NK-92 treated with Interleukin-12 subunit alpha and Interleukin-12 subunit beta, amount 100 ng/mL, for 24 hours (cell line): ENCODE measurements around the gene MAPKAPK2.

Experiments used
- DNase-seq: peaks from one replicate; lab custom pipeline; 2025; lab: John Stamatoyannopoulos, UW

Gene MAPKAPK2

DNA sequence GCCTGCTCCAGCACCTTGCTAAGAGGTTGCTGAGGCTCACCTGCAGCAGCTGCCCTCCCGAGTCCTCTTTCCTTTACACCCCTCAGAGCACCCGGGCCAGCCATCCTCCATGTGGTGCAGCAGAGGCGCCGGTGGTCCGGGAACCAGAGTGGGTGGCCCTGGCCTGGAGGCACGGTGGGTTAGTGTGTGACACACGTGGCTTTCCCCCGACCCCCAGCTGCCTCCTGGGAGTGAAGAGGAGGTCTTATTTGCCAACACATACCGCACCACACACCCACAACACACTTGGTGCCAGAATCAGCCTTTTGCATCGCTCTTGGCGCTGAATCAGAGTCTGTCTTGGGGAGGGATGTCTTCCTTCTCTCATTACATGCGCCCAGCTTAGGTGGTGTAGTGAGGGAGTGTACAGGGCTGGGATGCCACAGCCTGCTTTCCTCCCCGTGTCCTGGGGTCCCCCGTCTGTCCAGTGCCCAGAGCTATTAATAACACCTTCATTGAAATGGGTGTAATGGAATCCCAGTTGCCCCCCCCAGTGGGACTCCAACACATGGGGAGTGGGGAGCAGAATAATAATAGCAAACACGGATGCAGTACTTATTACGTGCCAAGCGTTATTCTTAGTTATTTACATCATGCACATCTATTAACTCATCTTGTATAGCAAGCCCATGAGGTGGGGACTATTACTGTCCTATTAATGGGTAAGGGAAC lies 38.2 kb downstream of the MAPKAPK2 start:
- no peak for DNase-seq

- no peak for DNase-seq
Observed at GRCh38 chr1:206723462-206723804, 38.7 kb downstream of the MAPKAPK2 start.

- no peak for DNase-seq
Observed at GRCh38 chr1:206723805-206724472, 39.2 kb downstream of the MAPKAPK2 start.

- peak; percentile 40 for DNase-seq
Observed at GRCh38 chr1:206725109-206725963, 40.6 kb downstream of the MAPKAPK2 start.

DNA sequence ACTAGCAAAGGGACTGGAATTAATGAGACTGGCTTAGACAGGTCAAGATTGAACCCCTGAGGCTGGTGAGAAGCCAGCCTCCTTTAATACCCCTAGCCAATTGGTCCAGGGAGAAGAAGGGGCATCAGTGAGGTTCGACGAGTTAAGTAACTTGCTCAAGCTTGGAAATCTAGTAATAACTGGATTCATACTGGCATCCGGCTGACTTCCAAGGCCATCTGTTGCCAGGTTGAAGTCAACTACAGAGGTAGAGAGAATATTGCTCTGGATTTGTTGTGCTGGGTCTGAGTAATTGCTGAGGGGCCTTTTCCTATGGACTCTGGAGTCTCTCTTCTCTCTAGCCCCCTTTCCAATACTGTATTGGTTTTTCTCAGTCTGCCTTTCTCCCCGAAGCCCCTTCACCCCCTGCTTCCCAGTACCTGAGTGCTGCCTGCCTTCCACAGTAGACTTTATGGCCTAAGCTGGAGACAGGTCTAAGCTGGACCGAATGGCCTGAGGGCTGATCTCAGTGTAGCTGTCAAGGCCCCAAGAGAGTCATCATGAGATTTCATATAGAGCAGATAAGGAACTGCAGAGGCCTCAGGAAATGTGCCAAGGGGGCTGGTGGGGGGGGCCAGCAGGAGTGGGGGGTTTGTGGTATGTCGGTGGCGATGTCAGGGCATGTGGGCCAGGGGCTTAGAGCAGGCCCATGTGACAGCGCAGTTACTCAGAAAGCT lies 43.4 kb downstream of the MAPKAPK2 start:
- no peak for DNase-seq

- DNase-seq: no peak
Observed at GRCh38 chr1:206728697-206728987, 43.9 kb downstream of the MAPKAPK2 start.

DNA sequence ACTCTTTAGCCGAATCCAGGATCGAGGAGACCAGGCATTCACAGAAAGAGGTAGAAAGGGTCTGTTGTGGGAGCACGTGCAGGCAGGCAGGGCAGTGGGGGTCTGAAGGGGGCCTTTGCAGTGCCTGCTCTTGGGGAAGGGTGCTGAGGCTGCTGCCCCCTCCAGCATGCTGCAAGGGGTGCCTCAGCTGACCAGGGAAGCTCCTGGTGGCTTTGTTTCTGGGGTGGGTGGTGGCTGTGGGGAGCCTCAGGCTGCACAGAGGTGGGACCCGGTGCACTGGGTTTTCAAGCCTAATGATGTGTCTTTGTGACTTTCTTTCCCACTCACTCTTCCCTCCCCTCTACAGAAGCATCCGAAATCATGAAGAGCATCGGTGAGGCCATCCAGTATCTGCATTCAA lies 44.3 kb downstream of the MAPKAPK2 start:
- DNase-seq: no peak

GRCh38 chr1:206729507-206729906 lies 44.8 kb downstream of the MAPKAPK2 start:
- DNase-seq: no peak

DNA sequence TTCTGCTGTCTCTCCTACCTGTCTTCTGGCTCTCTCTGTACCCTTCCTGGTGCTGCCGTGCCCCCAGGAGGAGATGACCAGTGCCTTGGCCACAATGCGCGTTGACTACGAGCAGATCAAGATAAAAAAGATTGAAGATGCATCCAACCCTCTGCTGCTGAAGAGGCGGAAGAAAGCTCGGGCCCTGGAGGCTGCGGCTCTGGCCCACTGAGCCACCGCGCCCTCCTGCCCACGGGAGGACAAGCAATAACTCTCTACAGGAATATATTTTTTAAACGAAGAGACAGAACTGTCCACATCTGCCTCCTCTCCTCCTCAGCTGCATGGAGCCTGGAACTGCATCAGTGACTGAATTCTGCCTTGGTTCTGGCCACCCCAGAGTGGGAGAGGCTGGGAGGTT lies 47.8 kb downstream of the MAPKAPK2 start:
- DNase-seq: no peak

DNA sequence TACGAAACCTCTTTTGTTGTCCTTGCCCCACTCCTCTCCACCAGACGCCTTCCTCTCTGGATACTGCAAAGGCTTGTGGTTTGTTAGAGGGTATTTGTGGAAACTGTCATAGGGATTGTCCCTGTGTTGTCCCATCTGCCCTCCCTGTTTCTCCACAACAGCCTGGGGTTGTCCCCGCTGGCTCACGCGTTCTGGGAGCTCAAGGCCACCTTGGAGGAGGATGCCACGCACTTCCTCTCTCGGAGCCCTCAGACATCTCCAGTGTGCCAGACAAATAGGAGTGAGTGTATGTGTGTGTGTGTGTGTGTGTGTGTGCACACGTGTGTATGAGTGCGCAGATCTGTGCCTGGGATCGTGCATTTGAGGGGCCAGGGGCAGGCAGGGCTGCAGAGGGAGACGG lies 48.3 kb downstream of the MAPKAPK2 start:
- DNase-seq: no peak

DNA sequence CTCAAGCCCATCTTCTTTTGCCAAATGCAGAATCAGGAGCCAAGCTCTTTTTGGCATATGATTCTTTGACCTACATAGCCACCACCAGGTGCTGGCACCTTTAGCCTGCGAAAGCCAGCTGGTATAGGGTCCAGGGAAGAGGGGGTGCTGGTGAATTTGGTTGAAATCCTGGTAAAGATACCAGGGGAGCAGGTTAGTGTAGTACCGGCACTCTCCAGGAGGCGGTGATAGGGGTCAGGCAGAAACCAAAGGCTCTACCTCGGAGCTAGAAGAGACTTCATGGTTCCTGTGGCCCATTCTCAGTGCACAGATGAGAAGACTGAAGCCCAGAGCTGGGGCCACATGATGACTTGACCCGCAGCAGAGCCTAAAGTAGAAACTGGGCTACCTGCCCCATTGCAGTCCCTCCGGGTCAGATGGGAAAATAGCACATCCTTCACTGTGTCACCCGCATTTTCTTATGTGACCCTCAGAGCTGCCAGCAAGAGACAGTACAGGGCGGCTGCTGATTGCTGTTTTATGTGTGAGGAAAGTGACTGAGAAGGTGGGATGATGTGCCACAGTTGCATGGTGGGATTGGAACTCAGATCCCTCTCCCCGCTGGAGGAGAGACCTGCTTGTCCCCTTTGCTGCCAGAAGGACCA lies 49.9 kb downstream of the MAPKAPK2 start:
- DNase-seq: peak; percentile 54

DNA sequence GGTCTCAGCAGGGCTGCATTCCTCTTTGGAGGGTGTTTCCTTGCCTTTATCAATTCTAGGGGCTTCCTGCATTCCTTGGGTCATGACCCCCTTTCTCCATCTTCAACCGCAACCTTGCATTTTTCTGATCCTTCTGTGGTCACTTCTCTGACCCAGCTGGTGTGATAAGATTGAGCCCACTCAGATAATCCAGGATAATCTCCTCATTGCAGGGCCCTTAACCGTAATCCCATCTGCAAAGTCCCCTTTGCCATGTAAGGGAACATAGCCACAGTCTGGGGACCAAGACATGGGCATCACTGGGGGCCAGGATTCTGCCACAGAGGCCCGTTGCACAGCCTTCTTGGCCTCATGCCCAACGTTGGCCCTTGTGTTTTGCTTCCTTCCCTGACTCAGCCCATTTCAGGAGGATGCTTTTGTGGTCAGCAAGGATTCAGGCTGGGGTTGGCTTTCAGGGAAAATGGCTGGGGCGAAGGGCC lies 50.9 kb downstream of the MAPKAPK2 start:
- DNase-seq: no peak

- DNase-seq: peak; percentile 72
Observed at GRCh38 chr1:206736878-206737728, 52.4 kb downstream of the MAPKAPK2 start.

DNA sequence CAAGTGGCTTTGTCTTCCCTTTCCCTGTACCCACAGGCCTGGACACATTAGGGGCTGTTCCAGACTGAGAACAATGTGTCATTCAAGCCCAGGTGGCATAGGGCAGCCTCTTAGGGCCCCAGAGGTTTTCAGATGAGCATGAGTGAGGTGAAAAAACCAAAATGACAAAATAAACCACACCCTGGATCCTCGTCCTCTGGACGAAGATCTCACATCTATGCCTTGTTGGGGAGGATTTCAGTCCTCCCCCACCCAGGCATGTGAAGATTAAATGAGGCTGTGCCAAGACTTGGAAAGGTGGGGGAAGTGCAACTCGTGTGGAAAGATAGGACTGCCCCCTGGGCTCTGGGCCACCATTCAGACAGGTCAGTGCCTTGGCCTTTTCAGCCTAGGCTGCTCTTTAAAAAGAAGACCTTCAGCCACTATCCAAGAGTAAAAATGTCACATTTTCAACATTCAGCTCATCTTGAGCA lies 53.1 kb downstream of the MAPKAPK2 start:
- peak; percentile 55 for DNase-seq

DNA sequence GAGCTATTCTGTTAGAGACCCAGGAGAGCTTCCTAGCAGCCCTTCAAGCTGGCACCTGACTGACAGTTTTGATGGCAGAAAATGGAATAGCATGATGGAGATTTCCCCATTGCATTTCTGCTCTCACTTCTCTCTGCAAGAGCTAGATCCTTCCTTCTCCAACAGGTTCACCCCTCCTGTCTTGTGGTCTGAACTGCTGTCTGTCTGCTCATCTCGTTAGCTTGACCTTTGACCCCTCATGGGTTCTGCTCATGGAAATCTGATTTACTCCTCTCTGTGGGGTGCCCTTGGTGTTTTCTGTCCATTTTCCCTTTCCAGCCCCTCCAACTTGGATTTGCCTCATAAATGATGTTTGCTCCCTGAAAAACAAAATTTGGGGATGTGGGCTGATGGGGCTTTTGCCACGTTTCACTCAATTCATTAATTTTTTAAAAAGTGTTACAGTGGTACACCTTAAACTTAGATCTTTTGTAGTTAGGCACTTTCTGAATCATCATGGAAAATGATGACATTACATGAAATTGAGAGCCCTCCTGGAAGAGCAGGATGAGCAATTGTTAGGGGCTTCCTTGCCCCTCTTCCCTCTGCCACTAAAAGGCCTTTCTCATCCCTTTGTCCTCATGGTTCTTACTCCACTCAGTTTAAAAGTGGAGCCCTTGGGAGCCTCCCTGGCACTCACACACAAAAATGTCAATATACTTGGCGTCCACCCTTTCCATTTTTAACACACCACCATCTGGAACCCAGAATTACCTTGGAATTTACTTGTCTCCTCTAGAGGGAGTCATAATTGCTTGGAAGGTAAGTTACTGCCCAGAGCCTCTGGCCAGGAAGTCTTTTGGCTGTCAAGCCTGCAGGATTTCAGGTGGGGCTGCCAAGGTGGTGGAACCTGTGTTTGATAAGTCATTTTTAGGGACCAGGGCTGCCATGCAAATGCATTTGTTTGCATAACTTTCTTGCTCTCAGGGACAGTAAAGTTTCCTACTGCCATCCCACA lies 54.0 kb downstream of the MAPKAPK2 start:
- DNase-seq: no peak

DNA sequence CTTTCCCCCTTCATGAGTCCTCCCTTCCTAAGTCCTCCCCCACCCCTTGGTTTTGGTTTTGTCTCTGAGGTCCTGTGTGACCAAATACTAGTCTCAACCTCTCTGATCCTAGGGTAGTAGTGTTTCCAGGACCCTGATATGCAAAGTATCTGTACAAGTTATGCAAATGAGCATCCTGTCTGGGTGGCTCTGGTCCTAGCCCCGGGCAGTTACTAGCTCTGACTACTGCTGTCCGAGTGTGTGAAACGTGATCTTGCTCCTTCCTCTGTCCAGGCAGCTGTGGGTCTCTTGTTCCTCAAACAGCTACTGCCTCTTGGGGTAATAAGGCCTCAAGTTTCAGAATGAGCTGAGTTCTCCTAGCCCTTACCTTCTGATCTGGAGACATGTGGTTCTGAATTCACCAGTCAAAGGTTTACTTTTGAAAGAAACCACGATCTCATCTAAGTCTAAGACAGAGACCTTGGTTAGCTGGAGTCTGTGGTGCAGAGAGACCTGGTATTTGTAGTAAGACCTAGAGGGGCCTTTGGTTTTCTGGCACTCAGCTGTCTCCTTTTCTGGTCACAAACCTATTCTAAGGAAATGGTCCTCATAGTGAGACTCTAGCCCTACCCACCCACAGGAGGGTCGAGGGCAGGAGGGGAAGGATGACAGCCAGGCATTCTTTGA lies 54.8 kb downstream of the MAPKAPK2 start:
- DNase-seq: no peak

GRCh38 chr1:206741142-206741701 lies 56.5 kb downstream of the MAPKAPK2 start:
- DNase-seq: no peak

- no peak for DNase-seq
Observed at GRCh38 chr1:206742719-206743383, 58.1 kb downstream of the MAPKAPK2 start.
